ENCODE results near the gene FAM53A.
"Not testable (repeated sequence)": the region's sequence is repeated elsewhere in the genome, so short reads cannot be mapped to it uniquely, and the experiment has no call there.

FAM53A gene

DNA sequence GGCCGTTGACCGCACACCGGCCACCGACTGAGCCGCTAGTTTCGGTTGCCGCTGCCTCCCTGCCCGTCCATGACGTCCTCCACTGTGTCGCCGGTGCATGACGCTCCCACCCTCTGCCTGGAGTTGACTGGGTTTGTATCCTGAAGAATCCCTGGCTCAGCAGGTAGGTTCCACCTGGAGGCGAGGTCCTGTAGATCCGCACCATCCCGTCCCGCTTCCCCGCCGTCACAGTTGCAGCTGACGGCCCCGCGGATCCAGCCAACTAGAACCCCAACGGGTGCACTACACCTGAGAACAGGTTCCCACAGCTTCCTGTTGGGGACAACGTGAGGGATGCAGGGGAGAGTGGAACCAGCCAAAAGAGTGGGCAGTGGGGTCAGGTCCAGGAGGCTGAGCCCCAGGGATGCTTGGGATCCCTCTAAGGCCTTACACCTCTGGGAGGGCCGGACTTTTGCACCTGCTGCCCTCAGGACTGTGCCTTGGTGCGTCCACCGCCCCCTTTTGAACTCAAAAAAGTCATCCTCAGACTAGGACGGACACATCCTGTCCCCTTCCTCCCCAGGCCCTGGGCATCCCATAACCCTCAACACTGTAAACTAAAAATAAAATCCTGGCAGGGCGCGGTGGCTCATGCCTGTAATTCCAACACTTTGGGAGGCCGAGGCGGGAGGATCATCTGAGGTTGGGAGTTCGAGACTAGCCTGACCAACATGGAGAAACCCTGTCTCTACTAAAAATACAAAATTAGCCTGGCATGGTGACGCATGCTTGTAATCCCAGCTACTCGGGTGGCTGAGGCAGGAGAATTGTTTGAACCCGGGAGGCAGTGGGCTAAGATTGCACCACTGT is 29.1 kb upstream of the FAM53A start:
- peaks cover 5% of the 10 kb centered on the region for H3K36me3 ChIP-seq (ENCODE audit: control insufficient read depth, low read depth, low read length)
- H3K9ac ChIP-seq (ENCODE audit: low read length): peak overlapping the region; percentile 82
- peaks cover 8% of the 10 kb centered on the region for H3K4me1 ChIP-seq (ENCODE audit: control insufficient read depth, low read depth, low read length)
- no peak overlapping the region for H3K27ac ChIP-seq (ENCODE audit: low read length)
- peak overlapping the region; percentile 95 for H3K4me3 ChIP-seq (ENCODE audit: low read length)
- no peaks in the 10 kb centered on the region for H3K9me3 ChIP-seq (ENCODE audit: control insufficient read depth, low read depth, low read length)
- peaks cover 5% of the 10 kb centered on the region for H3K27me3 ChIP-seq (ENCODE audit: control insufficient read depth, insufficient read depth, low read length)

DNA sequence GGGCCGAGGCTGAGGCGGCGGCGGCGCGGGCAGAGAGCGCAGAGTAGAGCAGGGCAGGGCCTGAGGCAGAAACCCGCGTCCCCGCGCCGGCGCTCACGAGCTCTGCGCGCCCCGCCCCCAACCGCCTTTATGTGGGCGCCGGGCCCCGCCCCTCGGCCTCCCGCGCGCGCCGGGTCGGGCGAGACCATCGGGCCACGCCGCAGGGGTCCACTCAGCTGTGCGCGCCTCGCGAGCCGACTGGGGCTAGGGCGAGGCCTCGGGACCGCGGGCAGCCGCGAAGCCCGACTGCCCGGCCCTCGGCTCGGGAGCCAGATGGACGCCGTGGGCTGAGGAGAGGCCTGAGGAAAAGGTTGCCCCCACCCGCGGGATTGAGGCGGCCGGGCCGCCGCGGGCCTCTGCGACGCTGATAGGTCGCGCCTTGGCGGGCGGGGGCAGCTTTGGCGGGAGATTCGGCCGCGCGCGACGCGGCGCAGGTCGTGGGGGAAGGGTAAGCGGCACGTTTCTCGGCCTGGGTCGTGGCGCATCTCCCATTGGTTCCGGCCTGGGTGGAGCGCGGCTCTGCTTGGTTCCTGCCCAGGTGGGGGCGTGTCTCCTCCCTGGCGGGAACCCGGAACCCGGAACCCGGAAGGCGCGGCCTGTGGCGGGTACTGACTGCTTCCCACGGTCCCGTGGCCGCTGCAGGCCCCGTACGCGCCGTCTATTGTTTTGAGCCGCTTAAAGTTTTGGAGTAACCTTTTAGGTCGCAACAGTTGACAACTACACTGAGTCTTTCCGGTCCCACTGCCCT is 28.3 kb upstream of the FAM53A start, which contains the start of gene SLBP:
SLBP (minus strand) TSS at position 104 of the 787 bp plus-strand sequence. CDS start 131 bp downstream, outside the sequence.
- peaks cover 8% of the 10 kb centered on the region for H3K4me1 ChIP-seq (ENCODE audit: control insufficient read depth, low read depth, low read length)
- H3K27me3 ChIP-seq (ENCODE audit: control insufficient read depth, insufficient read depth, low read length): peaks cover 5% of the 10 kb centered on the region
- H3K9ac ChIP-seq (ENCODE audit: low read length): peak within 1 kb of the TSS; percentile 82
- H3K27ac ChIP-seq (ENCODE audit: low read length): no peak within 1 kb of the TSS
- no peaks in the 10 kb centered on the region for H3K36me3 ChIP-seq (ENCODE audit: control insufficient read depth, low read depth, low read length)
- peak within 1 kb of the TSS; percentile 95 for H3K4me3 ChIP-seq (ENCODE audit: low read length)
- no peaks in the 10 kb centered on the region for H3K9me3 ChIP-seq (ENCODE audit: control insufficient read depth, low read depth, low read length)

DNA sequence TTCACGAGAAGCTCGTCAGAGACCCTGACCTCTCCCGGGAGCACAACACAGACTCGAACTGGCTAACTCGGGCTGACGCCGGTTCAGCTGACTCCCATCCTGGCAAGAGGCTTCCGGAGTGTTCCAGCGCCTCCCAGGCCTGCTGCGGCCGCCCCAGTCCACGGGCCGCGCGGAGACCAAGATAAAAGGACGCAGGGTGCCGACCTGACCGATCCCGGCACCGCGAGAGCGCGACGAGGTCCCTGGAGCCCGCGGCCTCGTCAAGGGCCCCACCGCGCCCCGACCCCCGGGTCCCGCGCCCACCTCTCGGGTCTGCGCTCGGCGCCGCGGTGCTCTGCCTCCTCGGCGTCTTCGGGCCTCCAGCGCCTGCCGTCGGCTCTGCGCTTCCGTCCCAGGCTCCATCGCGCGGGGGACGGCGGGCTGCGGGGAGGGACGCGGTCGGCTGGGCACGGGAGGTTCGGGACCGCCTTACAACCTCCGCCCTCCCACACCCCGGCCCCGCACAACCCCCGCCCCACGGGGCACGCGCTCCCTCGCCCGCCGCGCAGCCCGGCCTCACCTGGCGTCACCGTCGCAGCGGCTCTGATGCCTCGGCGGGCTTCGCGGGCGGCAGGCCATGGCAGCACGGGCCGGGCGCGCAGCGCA is 27.6 kb upstream of the FAM53A start:
- Histone ChIP-seq H3K9ac (ENCODE audit: low read length) (peak overlapping the region; percentile 82), H3K9me3 (ENCODE audit: control insufficient read depth, low read depth, low read length) (no peaks in the 10 kb centered on the region), H3K27me3 (ENCODE audit: control insufficient read depth, insufficient read depth, low read length) (peaks cover 5% of the 10 kb centered on the region), H3K4me3 (ENCODE audit: low read length) (peak overlapping the region; percentile 95), H3K27ac (ENCODE audit: low read length) (no peak overlapping the region), H3K4me1 (ENCODE audit: control insufficient read depth, low read depth, low read length) (peaks cover 8% of the 10 kb centered on the region), H3K36me3 (ENCODE audit: control insufficient read depth, low read depth, low read length) (no peaks in the 10 kb centered on the region)

DNA sequence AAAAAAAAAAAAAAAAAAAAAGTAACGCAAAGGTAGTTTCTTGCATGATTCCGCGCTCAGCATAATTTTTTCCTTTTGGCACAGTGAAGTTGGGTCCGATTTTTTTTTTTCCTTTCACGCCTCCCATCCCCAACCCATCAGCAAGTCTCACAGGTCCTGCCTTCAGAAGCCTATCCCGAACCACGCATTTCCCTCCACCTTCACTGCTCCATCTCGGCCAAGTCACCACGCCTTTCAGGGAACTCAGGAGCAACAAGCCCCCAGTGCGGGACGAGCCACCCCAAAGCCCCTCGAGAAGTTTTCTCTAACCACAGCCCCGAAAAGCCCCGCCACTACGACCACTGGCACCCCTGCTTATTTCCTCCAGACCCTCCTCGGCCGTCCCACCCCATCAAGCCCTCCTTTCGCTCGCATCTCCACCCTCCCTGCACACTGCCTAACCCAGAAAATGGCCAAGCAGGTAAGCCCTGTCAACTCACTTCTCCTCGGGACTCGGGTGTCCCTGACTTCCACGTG is 27.0 kb upstream of the FAM53A start:
- Histone ChIP-seq H3K4me1 (ENCODE audit: control insufficient read depth, low read depth, low read length) (peaks cover 8% of the 10 kb centered on the region), H3K27me3 (ENCODE audit: control insufficient read depth, insufficient read depth, low read length) (peaks cover 5% of the 10 kb centered on the region), H3K27ac (ENCODE audit: low read length) (no peak overlapping the region), H3K9ac (ENCODE audit: low read length) (peak overlapping the region; percentile 82), H3K36me3 (ENCODE audit: control insufficient read depth, low read depth, low read length) (peaks cover 2% of the 10 kb centered on the region), H3K9me3 (ENCODE audit: control insufficient read depth, low read depth, low read length) (no peaks in the 10 kb centered on the region), H3K4me3 (ENCODE audit: low read length) (peak overlapping the region; percentile 95)

DNA sequence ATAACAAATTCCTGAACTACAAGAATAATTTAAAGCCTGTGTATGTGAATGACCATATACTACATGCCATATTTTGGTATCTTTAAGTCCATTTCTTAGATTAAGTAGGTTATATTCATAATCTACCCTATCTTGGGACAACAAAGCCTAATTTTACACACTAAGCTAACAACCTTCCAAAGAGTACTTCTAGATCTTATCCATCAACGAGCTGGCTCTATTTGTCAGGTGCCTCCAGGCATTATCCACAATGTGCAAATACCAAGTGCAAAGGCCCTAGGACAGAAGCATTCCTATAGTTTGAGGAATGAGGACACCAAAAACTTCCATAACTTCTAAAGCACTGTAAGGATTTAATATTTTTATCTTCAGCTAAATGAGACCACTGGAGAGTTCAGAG is 24.5 kb upstream of the FAM53A start:
- H3K4me1 ChIP-seq (ENCODE audit: control insufficient read depth, low read depth, low read length): peaks cover 8% of the 10 kb centered on the region
- no peak overlapping the region for H3K9ac ChIP-seq (ENCODE audit: low read length)
- no peak overlapping the region for H3K4me3 ChIP-seq (ENCODE audit: low read length)
- H3K27ac ChIP-seq (ENCODE audit: low read length): no peak overlapping the region
- H3K9me3 ChIP-seq (ENCODE audit: control insufficient read depth, low read depth, low read length): no peaks in the 10 kb centered on the region
- peaks cover 5% of the 10 kb centered on the region for H3K27me3 ChIP-seq (ENCODE audit: control insufficient read depth, insufficient read depth, low read length)
- peaks cover 19% of the 10 kb centered on the region for H3K36me3 ChIP-seq (ENCODE audit: control insufficient read depth, low read depth, low read length)

DNA sequence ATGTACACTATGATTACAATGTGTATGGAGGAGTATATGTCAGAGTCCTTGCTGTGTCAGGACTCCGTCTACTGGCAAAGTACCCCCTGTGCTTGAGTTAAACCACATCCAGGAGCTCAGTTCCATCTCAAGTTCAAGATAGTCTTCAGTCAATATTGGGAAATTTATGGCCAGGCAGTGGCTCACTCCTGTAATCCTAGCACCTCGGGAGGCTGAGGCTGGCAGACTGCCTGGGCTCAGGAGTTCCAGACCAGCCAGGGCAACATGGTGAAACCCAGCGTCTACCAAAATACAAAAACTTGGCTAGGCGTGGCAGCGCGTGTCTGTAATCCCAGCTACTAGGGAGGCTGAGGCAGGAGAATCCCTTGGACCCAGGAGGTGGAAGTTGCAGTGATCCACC is 22.2 kb upstream of the FAM53A start:
- Histone ChIP-seq H3K36me3 (ENCODE audit: control insufficient read depth, low read depth, low read length) (peaks cover 36% of the 10 kb centered on the region), H3K27ac (ENCODE audit: low read length) (no peak overlapping the region), H3K4me1 (ENCODE audit: control insufficient read depth, low read depth, low read length) (peaks cover 3% of the 10 kb centered on the region), H3K9me3 (ENCODE audit: control insufficient read depth, low read depth, low read length) (no peaks in the 10 kb centered on the region), H3K4me3 (ENCODE audit: low read length) (no peak overlapping the region), H3K27me3 (ENCODE audit: control insufficient read depth, insufficient read depth, low read length) (peaks cover 4% of the 10 kb centered on the region), H3K9ac (ENCODE audit: low read length) (no peak overlapping the region)

DNA sequence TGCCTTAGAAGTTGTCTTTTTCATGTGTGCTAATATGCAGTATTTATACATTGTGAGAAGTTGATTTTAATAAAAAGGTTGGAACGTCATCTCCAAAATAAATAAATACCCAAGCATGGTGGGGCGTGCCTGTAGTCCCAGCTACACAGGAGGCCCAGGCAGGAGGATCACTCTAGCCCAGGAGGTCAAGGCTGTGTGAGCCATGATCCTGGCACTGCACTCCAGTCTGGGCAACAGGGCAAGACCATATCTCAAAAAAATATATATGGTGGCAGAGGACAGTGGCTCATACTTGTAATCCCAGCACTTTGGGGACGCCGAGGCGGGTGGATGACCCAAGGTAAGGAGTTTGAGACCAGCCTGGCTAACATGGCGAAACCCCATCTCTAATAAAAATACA is 21.6 kb upstream of the FAM53A start:
- H3K27ac ChIP-seq (ENCODE audit: low read length): no peak overlapping the region
- H3K4me1 ChIP-seq (ENCODE audit: control insufficient read depth, low read depth, low read length): no peaks in the 10 kb centered on the region
- peaks cover 37% of the 10 kb centered on the region for H3K36me3 ChIP-seq (ENCODE audit: control insufficient read depth, low read depth, low read length)
- H3K27me3 ChIP-seq (ENCODE audit: control insufficient read depth, insufficient read depth, low read length): no peaks in the 10 kb centered on the region
- no peaks in the 10 kb centered on the region for H3K9me3 ChIP-seq (ENCODE audit: control insufficient read depth, low read depth, low read length)
- no peak overlapping the region for H3K9ac ChIP-seq (ENCODE audit: low read length)
- no peak overlapping the region for H3K4me3 ChIP-seq (ENCODE audit: low read length)

DNA sequence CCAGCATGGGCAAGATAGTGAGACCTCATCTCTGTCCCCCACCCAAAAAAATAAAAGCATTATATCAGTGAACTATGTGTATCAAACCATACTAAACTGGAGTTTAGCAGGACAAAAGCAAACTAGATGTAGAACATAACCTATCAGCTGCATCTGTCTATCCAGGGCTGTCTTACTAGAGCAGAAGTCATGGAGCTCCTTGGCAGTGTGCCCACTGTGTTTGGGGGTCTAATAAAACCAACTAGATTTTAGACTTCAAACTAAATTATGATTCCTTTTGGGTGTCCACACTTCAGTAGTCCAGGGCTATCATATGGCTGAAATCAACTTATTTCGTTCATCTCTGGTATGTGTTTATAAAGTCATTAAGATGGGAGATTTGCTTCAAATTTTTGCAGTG is 19.8 kb upstream of the FAM53A start:
- H3K36me3 ChIP-seq (ENCODE audit: control insufficient read depth, low read depth, low read length): peaks cover 56% of the 10 kb centered on the region
- no peaks in the 10 kb centered on the region for H3K9me3 ChIP-seq (ENCODE audit: control insufficient read depth, low read depth, low read length)
- no peak overlapping the region for H3K27ac ChIP-seq (ENCODE audit: low read length)
- H3K27me3 ChIP-seq (ENCODE audit: control insufficient read depth, insufficient read depth, low read length): no peaks in the 10 kb centered on the region
- no peak overlapping the region for H3K9ac ChIP-seq (ENCODE audit: low read length)
- no peaks in the 10 kb centered on the region for H3K4me1 ChIP-seq (ENCODE audit: control insufficient read depth, low read depth, low read length)
- no peak overlapping the region for H3K4me3 ChIP-seq (ENCODE audit: low read length)

DNA sequence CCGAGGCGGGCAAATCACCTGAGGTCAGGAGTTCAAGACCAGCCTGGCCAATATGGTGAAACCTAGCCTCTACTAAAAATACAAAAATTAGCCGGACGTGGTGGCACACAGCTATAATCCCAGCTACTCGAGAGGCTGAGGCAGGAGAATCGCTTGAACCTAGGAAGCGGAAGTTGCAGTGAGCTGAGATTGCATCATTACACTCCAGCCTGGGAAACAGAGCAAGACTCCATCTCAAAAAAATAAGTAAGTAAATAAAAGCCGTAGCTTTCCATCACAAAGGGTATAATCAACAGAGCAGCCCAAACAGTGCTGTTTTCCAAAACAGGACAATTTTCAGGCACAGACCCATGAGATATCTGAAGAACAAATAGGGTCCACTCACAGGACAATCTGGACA is 17.6 kb upstream of the FAM53A start:
- peaks cover 64% of the 10 kb centered on the region for H3K36me3 ChIP-seq (ENCODE audit: control insufficient read depth, low read depth, low read length)
- H3K27me3 ChIP-seq (ENCODE audit: control insufficient read depth, insufficient read depth, low read length); H3K27ac ChIP-seq (ENCODE audit: low read length); H3K4me3 ChIP-seq (ENCODE audit: low read length); H3K9ac ChIP-seq (ENCODE audit: low read length); H3K9me3 ChIP-seq (ENCODE audit: control insufficient read depth, low read depth, low read length); H3K4me1 ChIP-seq (ENCODE audit: control insufficient read depth, low read depth, low read length): not testable (repeated sequence)

DNA sequence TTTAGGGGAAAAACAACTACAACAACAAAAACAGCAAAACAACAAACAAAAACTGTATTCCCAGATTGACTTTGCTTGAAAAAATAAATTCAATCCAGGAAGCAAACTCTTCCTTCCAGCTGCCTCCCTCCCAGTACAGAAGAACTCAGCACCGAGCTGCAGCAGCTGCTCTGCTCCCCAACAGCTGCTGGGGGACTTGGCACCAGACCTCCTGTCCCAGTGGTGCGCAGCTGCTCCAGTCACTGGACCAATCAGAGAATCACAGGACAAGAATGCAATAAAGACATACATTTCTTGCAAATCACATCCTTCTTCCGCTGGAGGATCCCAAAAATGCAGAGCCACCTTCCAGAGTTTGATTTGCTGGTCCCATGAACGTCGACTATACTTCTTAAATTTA is 11.8 kb upstream of the FAM53A start:
- H3K9me3 ChIP-seq (ENCODE audit: control insufficient read depth, low read depth, low read length): no peaks in the 10 kb centered on the region
- H3K4me1 ChIP-seq (ENCODE audit: control insufficient read depth, low read depth, low read length): no peaks in the 10 kb centered on the region
- H3K9ac ChIP-seq (ENCODE audit: low read length): no peak overlapping the region
- H3K27me3 ChIP-seq (ENCODE audit: control insufficient read depth, insufficient read depth, low read length): no peaks in the 10 kb centered on the region
- no peak overlapping the region for H3K27ac ChIP-seq (ENCODE audit: low read length)
- H3K4me3 ChIP-seq (ENCODE audit: low read length): no peak overlapping the region
- H3K36me3 ChIP-seq (ENCODE audit: control insufficient read depth, low read depth, low read length): peaks cover 63% of the 10 kb centered on the region

DNA sequence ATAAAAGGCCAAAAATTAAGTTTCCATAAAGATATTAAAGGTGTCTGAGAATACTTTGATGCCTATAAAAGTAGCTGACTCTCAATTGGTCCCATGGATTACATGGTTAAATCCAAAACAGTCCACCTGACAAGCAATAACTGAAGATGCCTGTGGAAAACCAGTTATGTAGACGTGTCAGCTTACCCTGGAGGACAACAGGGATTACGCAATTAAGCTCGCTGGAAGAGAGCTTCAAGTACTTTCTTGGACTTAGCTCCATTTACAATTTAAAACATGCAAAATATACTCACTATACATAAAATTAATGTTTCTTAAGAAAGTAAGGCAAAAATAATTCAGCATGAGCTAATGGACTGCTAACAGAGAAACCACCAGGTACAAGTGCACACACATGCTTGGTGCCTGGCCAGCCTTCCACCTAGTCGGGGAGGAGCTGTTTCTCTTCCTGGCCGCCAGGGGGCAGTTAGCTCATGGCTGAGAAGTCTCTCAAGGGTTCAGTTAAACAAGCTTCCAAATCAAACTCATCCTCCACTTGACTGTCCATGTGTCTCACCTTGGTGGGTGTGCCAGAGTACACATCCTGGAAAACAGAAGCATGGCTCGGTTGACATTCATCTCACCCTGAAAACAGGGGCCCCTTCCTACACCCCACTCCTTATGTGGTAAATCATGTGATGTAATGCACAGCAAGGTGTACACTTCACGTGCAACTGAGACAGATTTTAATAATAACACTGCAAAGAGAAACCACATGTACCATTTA is 9.2 kb upstream of the FAM53A start:
- Histone ChIP-seq H3K9ac (ENCODE audit: low read length) (no peak overlapping the region), H3K27ac (ENCODE audit: low read length) (no peak overlapping the region), H3K36me3 (ENCODE audit: control insufficient read depth, low read depth, low read length) (peaks cover 39% of the 10 kb centered on the region)

More for the DNA sequence above, 9.2 kb upstream of the FAM53A start:
- H3K4me3 ChIP-seq (ENCODE audit: low read length): no peak overlapping the region
- H3K4me1 ChIP-seq (ENCODE audit: control insufficient read depth, low read depth, low read length): no peaks in the 10 kb centered on the region
- no peaks in the 10 kb centered on the region for H3K9me3 ChIP-seq (ENCODE audit: control insufficient read depth, low read depth, low read length)
- no peaks in the 10 kb centered on the region for H3K27me3 ChIP-seq (ENCODE audit: control insufficient read depth, insufficient read depth, low read length)

All from iPS-18a (cell line).